GM23338 (cell line): ENCODE results near the gene LEMD1. TPM values are rescaled to one million over a fixed set of nuclear protein-coding genes. Genes with fewer than 3 reads are reported as not detected.
"Not testable (repeated sequence)": the region's sequence is repeated elsewhere in the genome, so short reads cannot be mapped to it uniquely, and the experiment has no call there.

Source experiments
- ATAC-seq: fragments of 200-7000 bp; cut with Tn5 transposase; 3 replicates; pipeline ENCODE4 v1.9.1; 2020
- DNase-seq: peaks from one replicate; pipeline ENCODE4 v3.0.0-alpha.2; 2015; ENCODE audit warnings: low spot score
- H2AFZ ChIP-seq: fragments of 200-600 bp; sonication (generic); 2 replicates; pipeline ENCODE4 v1.8.0; 2016; ENCODE audit warnings: antibody characterized with exemption, mild to moderate bottlenecking, moderate library complexity
- H3F3A ChIP-seq: fragments of 200-600 bp; sonication (generic); replicated peaks from 2 replicates; pipeline ENCODE4 v1.8.0; 2017; ENCODE audit warnings: antibody characterized with exemption, mixed run types, low read depth
- H3K27ac ChIP-seq: fragments of 200-600 bp; sonication (generic); 2 replicates; pipeline ENCODE4 v1.6.1; 2016; ENCODE audit warnings: low read depth
- H3K27me3 ChIP-seq: fragments of 200-600 bp; sonication (generic); 2 replicates; pipeline ENCODE4 v1.8.0; 2016; ENCODE audit warnings: mild to moderate bottlenecking, mixed run types, moderate library complexity; ENCODE audit not compliant: insufficient read depth
- H3K36me3 ChIP-seq: fragments of 200-600 bp; sonication (generic); 2 replicates; pipeline ENCODE4 v1.8.0; 2016; ENCODE audit warnings: mild to moderate bottlenecking; ENCODE audit not compliant: insufficient read depth
- H3K4me1 ChIP-seq: fragments of 200-600 bp; sonication (generic); 2 replicates; pipeline ENCODE4 v1.8.0; 2016; ENCODE audit warnings: mild to moderate bottlenecking, moderate library complexity; ENCODE audit not compliant: insufficient read depth
- H3K4me2 ChIP-seq: fragments of 200-600 bp; sonication (generic); 2 replicates; pipeline ENCODE4 v1.7.1; 2017; ENCODE audit warnings: mixed run types
- H3K4me3 ChIP-seq: fragments of 200-600 bp; sonication (generic); 2 replicates; pipeline ENCODE4 v1.6.1; 2016; ENCODE audit warnings: mixed run types
- H3K79me2 ChIP-seq: fragments of 200-600 bp; sonication (generic); replicated peaks from 2 replicates; pipeline ENCODE4 v1.8.0; 2017; ENCODE audit warnings: mild to moderate bottlenecking; ENCODE audit not compliant: insufficient read depth
- H3K9me2 ChIP-seq: fragments of 200-600 bp; sonication (generic); 2 replicates; pipeline ENCODE4 v1.8.0; 2017; ENCODE audit not compliant: insufficient read depth
- H4K20me1 ChIP-seq: fragments of 200-600 bp; sonication (generic); replicated peaks from 2 replicates; pipeline ENCODE4 v1.8.0; 2017; ENCODE audit warnings: mild to moderate bottlenecking; ENCODE audit not compliant: insufficient read depth
- H3K27ac Mint-ChIP-seq: 2 replicates; pipeline ENCODE4 v1.8.0; 2020; ENCODE audit warnings: inconsistent platforms, mild to moderate bottlenecking, moderate library complexity, mixed read lengths
- H3K27me3 Mint-ChIP-seq: 3 replicates; pipeline ENCODE4 v1.8.0; 2022; ENCODE audit warnings: low read depth, mild to moderate bottlenecking, moderate library complexity, mixed read lengths, inconsistent platforms; ENCODE audit not compliant: insufficient read depth, poor library complexity
- H3K36me3 Mint-ChIP-seq: 3 replicates; pipeline ENCODE4 v1.8.0; 2021; ENCODE audit warnings: low read depth, mild to moderate bottlenecking, inconsistent platforms, moderate library complexity, mixed read lengths
- H3K4me1 Mint-ChIP-seq: 3 replicates; pipeline ENCODE4 v1.8.0; 2020; ENCODE audit warnings: mild to moderate bottlenecking, inconsistent platforms, mixed read lengths
- H3K4me3 Mint-ChIP-seq: 3 replicates; pipeline ENCODE4 v1.8.0; 2021; ENCODE audit warnings: moderate library complexity, mild to moderate bottlenecking, inconsistent platforms, mixed read lengths
- H3K9me3 Mint-ChIP-seq: 3 replicates; pipeline ENCODE4 v1.8.0; 2020; ENCODE audit warnings: moderate library complexity, mild to moderate bottlenecking, inconsistent platforms, mixed read lengths
- ETS1 ChIP-seq: IDR thresholded peaks from 2 replicates; pipeline ENCODE4 v1.6.1; 2016; ENCODE audit warnings: antibody characterized with exemption
- EZH2 ChIP-seq: fragments of 200-600 bp; sonication (generic); IDR thresholded peaks from one replicate; pipeline ENCODE4 v1.8.0; 2017; ENCODE audit warnings: antibody characterized with exemption, mild to moderate bottlenecking, low read depth; ENCODE audit not compliant: unreplicated experiment
- ZNF462 ChIP-seq: fragments of 250-450 bp; sonication (Bioruptor Pico); IDR thresholded peaks from 2 replicates; pipeline ENCODE4 v1.5.0; 2020; ENCODE audit warnings: mild to moderate bottlenecking, moderate library complexity
- polyA plus RNA-seq: library from polyadenylated mRNA; unstranded; fragments of >200 nt; fragmentation: Nextera tagmentation; extraction: Ambion mirVana; gene quantifications from 2 replicates; pipeline ENCODE4 v1.2.1, GENCODE V29; 2016
- total RNA-seq: library from RNA; depleted of rRNA; stranded (reverse); fragments of >200 nt; shearing (Covaris generic); gene quantifications from 2 replicates; pipeline ENCODE4 v1.2.3, GENCODE V29; 2014

The LEMD1 gene
- total and polyA plus RNA-seq, 2 experiments from 2014 or later: 4.7 to 10.7 TPM

GRCh38 chr1:205387845-205388244, 34.0 kb downstream of the LEMD1 start (continued):
- TF ChIP-seq ZNF462 (CRISPR knock-in tag) (no peak), ETS1 (no peak)

- H3K9me3 Mint-ChIP-seq, DNase-seq, H2AFZ ChIP-seq, H3K4me1 ChIP-seq, H3K4me1 Mint-ChIP-seq, H3K9me2 ChIP-seq, H3K4me2 ChIP-seq, ATAC-seq, H3K27ac Mint-ChIP-seq, H3F3A ChIP-seq, H3K27me3 Mint-ChIP-seq, H3K4me3 ChIP-seq, H3K36me3 Mint-ChIP-seq, H4K20me1 ChIP-seq, H3K79me2 ChIP-seq, H3K36me3 ChIP-seq, H3K4me3 Mint-ChIP-seq, H3K27ac ChIP-seq, H3K27me3 ChIP-seq: not testable (repeated sequence)
Observed at GRCh38 chr1:205382990-205383389, 38.9 kb downstream of the LEMD1 start.

- no peaks in the 10 kb centered on the region for H3K27me3 ChIP-seq
- ATAC-seq (peak; percentile 58), DNase-seq (peak; percentile 33)
- H3K27ac Mint-ChIP-seq: no peak overlapping the region
- H4K20me1 ChIP-seq: no peaks in the 10 kb centered on the region
- H3K4me2 ChIP-seq: no peak overlapping the region
- H3F3A ChIP-seq: no peaks in the 10 kb centered on the region
- peaks cover 7% of the 10 kb centered on the region for H3K4me1 ChIP-seq
- H3K36me3 Mint-ChIP-seq: no peaks in the 10 kb centered on the region
- peaks cover 6% of the 10 kb centered on the region for H3K27me3 Mint-ChIP-seq
- H3K9me2 ChIP-seq: no peaks in the 10 kb centered on the region
- H3K36me3 ChIP-seq: no peaks in the 10 kb centered on the region
- TF ChIP-seq EZH2: no peak
- no peak overlapping the region for H3K27ac ChIP-seq
- no peaks in the 10 kb centered on the region; the same call in 2 of the 3 replicates for H3K4me1 Mint-ChIP-seq
- no peak overlapping the region for H2AFZ ChIP-seq
- no peak overlapping the region for H3K4me3 ChIP-seq
- no peak overlapping the region for H3K4me3 Mint-ChIP-seq
- H3K79me2 ChIP-seq: no peaks in the 10 kb centered on the region
- H3K9me3 Mint-ChIP-seq: no peaks in the 10 kb centered on the region
Observed at GRCh38 chr1:205382561-205382960, 39.3 kb downstream of the LEMD1 start.
